ENCODE data around the gene REL.

REL gene

GRCh38 chr2:60831921-60832320 lies 49.5 kb upstream of the REL start:
- POLR2A ChIA-PET, result no interaction called here

More at GRCh38 chr2:60831921-60832320, 49.5 kb upstream of the REL start:
- Histone ChIP-seq H3K4me1 (ENCODE audit: control insufficient read depth, insufficient read depth, low read length) (no peaks in the 10 kb centered on the region), H3K27ac (ENCODE audit: extremely low read depth, low read depth, low read length) (no peak overlapping the region), H3K4me3 (ENCODE audit: low read depth, low read length) (no peak overlapping the region), H3K36me3 (ENCODE audit: control insufficient read depth in 2 of 2, insufficient read depth in 1 of 2, low read length in 2 of 2) (no peaks in the 10 kb centered on the region), H3K9me3 (ENCODE audit: control insufficient read depth, insufficient read depth, low read depth, low read length) (no peaks in the 10 kb centered on the region)
- CTCF ChIA-PET, result interaction anchor here (0.5 kb wide), 1 partner anchor 37 kb away, joined by 3 read pairs; no protein-coding TSS in a partner anchor
- TF ChIP-seq AEBP2 (tag by site-specific recombination; IDR thresholded peaks at IDR 0.05; ENCODE audit: borderline replicate concordance), result no peak
- TF ChIP-seq ZNF366 (tag by site-specific recombination; conservative IDR thresholded peaks at IDR 0.05), result no peak
- TF ChIP-seq ZNF677 (tag by site-specific recombination; IDR thresholded peaks at IDR 0.05), result no peak
- TF ChIP-seq ZNF624 (tag by site-specific recombination; IDR thresholded peaks at IDR 0.05), result no peak
- no peak for TF ChIP-seq YY1 (tag by site-specific recombination; IDR thresholded peaks at IDR 0.05)
- TF ChIP-seq RBAK (tag by site-specific recombination; IDR thresholded peaks at IDR 0.05), result no peak
- TF ChIP-seq ZNF184 (tag by site-specific recombination; IDR thresholded peaks at IDR 0.05), result no peak
- TF ChIP-seq ZSCAN4 (tag by site-specific recombination; IDR thresholded peaks at IDR 0.05), result no peak
- TF ChIP-seq ZNF132 (tag by site-specific recombination; IDR thresholded peaks at IDR 0.05; ENCODE audit: borderline replicate concordance), result no peak
- TF ChIP-seq ZNF514 (tag by site-specific recombination; IDR thresholded peaks at IDR 0.05), result no peak
- no peak for TF ChIP-seq ZNF518A (tag by site-specific recombination; conservative IDR thresholded peaks at IDR 0.05; ENCODE audit: low read depth)
- TF ChIP-seq SP7 (tag by site-specific recombination; IDR thresholded peaks at IDR 0.05), result no peak
- TF ChIP-seq ZBTB6 (tag by site-specific recombination; IDR thresholded peaks at IDR 0.05), result no peak
- TF ChIP-seq ZNF521 (tag by site-specific recombination; IDR thresholded peaks at IDR 0.05), result no peak
- no peak for TF ChIP-seq HOXC10 (CRISPR knock-in tag; IDR thresholded peaks at IDR 0.05)
- no peak for TF ChIP-seq ZNF626 (tag by site-specific recombination; IDR thresholded peaks at IDR 0.05)
- TF ChIP-seq ZFP41 (tag by site-specific recombination; IDR thresholded peaks at IDR 0.05; ENCODE audit: borderline replicate concordance), result no peak
- no peak for TF ChIP-seq GLIS2 (tag by site-specific recombination; IDR thresholded peaks at IDR 0.05)
- no peak for TF ChIP-seq ZIC2 (tag by site-specific recombination; IDR thresholded peaks at IDR 0.05)

Measured in HEK293 (cell line).